AG04450 (cell line): ENCODE measurements around the gene SGPL1. TPM values are rescaled to one million over a fixed set of nuclear protein-coding genes. Genes with fewer than 3 reads are reported as not detected.
"Not testable (repeated sequence)": the region's sequence is repeated elsewhere in the genome, so short reads cannot be mapped to it uniquely, and the experiment has no call there.

ENCODE experiments used
- CTCF ChIA-PET: fragments of 300-600, 350-600 bp; formaldehyde crosslinking; extraction: SDS; loops from one replicate; lab custom pipeline; 2022; ENCODE audit warnings: antibody characterized with exemption, inconsistent platforms; lab: Charles Lee
- POLR2A ChIA-PET: fragments of 350-600 bp; formaldehyde crosslinking; extraction: SDS; loops from one replicate; lab custom pipeline; 2021; ENCODE audit warnings: antibody characterized with exemption, inconsistent platforms; lab: Yijun Ruan, JAX
- DNase-seq: peaks from one replicate; pipeline ENCODE4 v3.0.0-alpha.2; 2011; ENCODE audit warnings: low read depth, low spot score
- H3K27ac ChIP-seq: one replicate; pipeline ENCODE4 v1.5.1; 2012; ENCODE audit warnings: low read depth, low read length, control low read depth
- H3K27me3 ChIP-seq: one replicate; pipeline ENCODE4 v1.6.0; 2012; ENCODE audit warnings: low read length; ENCODE audit not compliant: control insufficient read depth, insufficient read depth
- H3K4me3 ChIP-seq: 2 replicates; pipeline ENCODE4 v1.5.1; 2011; ENCODE audit warnings: mild to moderate bottlenecking, low read depth, low read length, control low read depth
- H3K9me3 ChIP-seq: 2 replicates; pipeline ENCODE4 v1.5.1; 2012; ENCODE audit warnings: low read length; ENCODE audit not compliant: control insufficient read depth, insufficient read depth
- polyA minus RNA-seq: library from RNA; depleted of rRNA, polyadenylated mRNA; stranded (reverse); fragments of >200 nt; gene quantifications from 2 replicates; pipeline ENCODE4 v1.2.3, GENCODE V29; 2011; rRNA and poly(A)+ RNA removed
- polyA plus RNA-seq: library from polyadenylated mRNA; depleted of rRNA; stranded (reverse); fragments of >200 nt; gene quantifications from 2 replicates; pipeline ENCODE4 v1.2.3, GENCODE V29; 2011; rRNA removed
- TF ChIP-seq, protein P1 (sequence below): IDR thresholded peaks from 2 replicates; pipeline ENCODE4 v1.5.1; 2011; ENCODE audit warnings: low read depth, low read length, control low read depth, inconsistent platforms

Gene SGPL1, protein sequence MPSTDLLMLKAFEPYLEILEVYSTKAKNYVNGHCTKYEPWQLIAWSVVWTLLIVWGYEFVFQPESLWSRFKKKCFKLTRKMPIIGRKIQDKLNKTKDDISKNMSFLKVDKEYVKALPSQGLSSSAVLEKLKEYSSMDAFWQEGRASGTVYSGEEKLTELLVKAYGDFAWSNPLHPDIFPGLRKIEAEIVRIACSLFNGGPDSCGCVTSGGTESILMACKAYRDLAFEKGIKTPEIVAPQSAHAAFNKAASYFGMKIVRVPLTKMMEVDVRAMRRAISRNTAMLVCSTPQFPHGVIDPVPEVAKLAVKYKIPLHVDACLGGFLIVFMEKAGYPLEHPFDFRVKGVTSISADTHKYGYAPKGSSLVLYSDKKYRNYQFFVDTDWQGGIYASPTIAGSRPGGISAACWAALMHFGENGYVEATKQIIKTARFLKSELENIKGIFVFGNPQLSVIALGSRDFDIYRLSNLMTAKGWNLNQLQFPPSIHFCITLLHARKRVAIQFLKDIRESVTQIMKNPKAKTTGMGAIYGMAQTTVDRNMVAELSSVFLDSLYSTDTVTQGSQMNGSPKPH
- 30.1 and 30.8 TPM in 2 replicates for polyA plus RNA-seq
- 61.1 and 66.5 TPM in 2 replicates for polyA minus RNA-seq

DNA sequence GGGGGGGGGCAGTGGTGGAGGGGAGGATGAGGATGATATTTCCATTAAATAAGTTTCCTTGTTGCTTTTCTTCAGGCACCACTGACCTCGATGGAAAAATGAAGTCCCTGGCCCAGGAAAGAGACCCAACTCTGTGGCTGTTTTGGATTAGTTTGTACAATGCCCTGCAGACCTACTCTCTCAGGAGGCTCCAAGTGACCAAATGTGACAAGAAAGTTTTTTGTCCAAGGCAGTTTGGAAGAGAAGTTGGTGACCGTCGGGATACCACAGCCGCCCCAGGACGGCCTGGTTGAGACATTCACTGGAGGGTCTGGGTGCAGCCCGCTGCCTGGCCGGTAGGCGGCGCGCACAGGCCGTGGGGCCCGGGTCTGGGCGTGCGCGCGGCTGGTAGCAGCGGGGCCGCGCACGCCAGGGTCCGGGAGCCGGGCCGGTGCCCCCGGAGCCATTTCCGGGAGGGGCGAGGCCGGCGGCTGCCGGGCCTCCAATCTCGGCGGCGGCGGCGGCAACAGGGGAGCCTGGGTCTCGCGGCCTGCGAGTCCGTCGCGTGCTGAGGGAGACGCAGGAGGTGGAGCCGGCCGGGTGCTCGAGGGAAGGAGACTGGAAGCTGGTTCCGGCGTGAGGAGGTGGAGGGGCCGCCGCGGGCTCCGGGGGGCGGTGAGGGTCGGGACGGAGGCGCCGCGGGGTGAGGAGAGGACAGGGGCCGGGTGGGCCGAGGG, at the start of gene SGPL1:
SGPL1 (plus strand) TSS at position 445 of the 716 bp plus-strand sequence. CDS start 906 bp downstream, outside the sequence.
- Histone ChIP-seq H3K9me3 (no peaks in the 10 kb centered on the region; the same call in 1 of the 2 replicates), H3K27ac (peak within 1 kb of the TSS; percentile 95), H3K27me3 (peaks cover 8% of the 10 kb centered on the region), H3K4me3 (peak within 1 kb of the TSS; percentile 96)
- TF ChIP-seq, protein P1, sequence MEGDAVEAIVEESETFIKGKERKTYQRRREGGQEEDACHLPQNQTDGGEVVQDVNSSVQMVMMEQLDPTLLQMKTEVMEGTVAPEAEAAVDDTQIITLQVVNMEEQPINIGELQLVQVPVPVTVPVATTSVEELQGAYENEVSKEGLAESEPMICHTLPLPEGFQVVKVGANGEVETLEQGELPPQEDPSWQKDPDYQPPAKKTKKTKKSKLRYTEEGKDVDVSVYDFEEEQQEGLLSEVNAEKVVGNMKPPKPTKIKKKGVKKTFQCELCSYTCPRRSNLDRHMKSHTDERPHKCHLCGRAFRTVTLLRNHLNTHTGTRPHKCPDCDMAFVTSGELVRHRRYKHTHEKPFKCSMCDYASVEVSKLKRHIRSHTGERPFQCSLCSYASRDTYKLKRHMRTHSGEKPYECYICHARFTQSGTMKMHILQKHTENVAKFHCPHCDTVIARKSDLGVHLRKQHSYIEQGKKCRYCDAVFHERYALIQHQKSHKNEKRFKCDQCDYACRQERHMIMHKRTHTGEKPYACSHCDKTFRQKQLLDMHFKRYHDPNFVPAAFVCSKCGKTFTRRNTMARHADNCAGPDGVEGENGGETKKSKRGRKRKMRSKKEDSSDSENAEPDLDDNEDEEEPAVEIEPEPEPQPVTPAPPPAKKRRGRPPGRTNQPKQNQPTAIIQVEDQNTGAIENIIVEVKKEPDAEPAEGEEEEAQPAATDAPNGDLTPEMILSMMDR = peak; percentile 79
- CTCF ChIA-PET = interaction anchor here (0.6 to 3.6 kb wide), 11 partner anchors 12 to 451 kb away, joined by 3 to 16 read pairs (median 3); no protein-coding TSS in a partner anchor
- peak; percentile 30 for DNase-seq
- POLR2A ChIA-PET = interaction anchor here (2.0 kb wide), 1 partner anchor 17 kb away, joined by 11 read pairs; no protein-coding TSS in a partner anchor

DNA sequence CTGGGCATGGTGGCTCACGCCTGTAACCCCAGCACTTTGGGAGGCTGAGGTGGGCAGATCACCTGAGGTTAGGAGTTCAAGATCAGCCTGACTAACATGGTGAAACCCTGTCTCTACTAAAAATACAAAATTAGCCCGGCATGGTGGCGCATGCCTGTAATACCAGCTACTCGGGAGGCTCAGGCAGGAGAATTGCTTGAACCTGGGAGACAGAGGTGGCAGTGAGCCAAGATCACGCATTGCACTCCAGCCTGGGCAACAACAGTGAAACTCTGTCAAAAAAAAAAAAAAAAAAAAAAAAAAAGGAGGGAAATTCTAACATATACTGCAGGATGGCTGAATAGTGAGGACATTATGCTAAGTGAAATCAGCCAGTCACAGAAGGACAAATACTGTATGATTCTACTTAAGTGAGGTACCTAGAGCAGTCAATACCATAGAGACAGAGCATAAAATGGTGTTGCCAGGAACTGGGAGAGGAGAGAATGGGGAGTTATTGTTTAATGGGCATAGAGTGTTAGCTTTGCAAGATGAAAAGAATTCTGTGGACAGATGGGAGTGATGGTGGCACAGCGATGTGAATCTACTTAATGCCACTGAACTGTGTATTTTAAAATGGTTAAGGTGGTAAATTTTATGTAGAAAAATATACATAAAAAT, 47.6 kb upstream of the SGPL1 start:
- H3K9me3 ChIP-seq, H3K4me3 ChIP-seq, H3K27ac ChIP-seq, DNase-seq, POLR2A ChIA-PET: not testable (repeated sequence)
- peaks cover 35% of the 10 kb centered on the region for H3K27me3 ChIP-seq
- CTCF ChIA-PET = interaction anchor here (0.7 kb wide), 1 partner anchor 1105 kb away, joined by 3 read pairs; no protein-coding TSS in a partner anchor

DNA sequence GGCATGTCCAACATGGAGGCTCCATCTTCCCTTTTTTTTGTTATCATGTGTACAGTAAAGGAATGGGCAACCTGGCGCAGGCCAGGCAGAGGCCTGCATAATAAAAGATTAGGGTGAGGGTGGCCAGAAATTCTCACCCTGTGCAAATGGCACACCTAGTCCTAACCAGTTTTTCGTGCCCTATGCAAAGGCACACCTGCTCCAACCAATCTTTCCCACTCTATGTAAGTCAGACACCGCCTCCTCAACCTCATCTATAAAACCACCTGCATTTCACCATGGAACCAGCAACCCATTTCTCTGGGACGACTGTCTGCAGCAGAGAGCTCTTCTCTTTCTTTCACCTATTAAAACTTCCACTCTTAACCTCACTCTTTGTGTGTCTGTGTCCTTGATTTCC, 46.6 kb upstream of the SGPL1 start:
- Histone ChIP-seq H3K27ac (no peak overlapping the region), H3K27me3 (peaks cover 37% of the 10 kb centered on the region), H3K9me3 (peaks cover 8% of the 10 kb centered on the region), H3K4me3 (no peak overlapping the region)
- CTCF ChIA-PET = interaction anchor here (1.7 kb wide), 1 partner anchor 10 kb away, joined by 7 read pairs; no protein-coding TSS in a partner anchor
- TF ChIP-seq, protein P1 = no peak
- no peak for DNase-seq
- POLR2A ChIA-PET = no interaction called here

DNA sequence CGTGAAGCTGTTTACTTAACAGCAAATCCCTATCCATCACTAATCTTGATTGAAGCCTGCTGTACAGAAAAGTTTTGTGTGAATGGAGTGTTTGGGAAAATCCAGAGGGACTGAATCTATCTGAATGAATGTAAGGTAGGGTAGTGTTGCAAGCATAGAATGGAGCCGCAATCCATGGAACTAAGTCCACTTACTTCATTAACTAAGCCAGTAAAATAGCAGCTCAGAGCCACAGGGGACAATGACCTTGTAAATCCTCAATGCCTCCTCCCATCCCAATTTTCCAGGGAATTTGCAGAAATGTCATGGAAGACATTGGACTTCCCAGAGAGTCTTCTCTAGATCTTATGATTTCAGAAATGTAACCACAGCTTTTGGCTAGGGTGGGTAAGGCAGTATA, 45.7 kb upstream of the SGPL1 start:
- Histone ChIP-seq H3K9me3 (peaks cover 8% of the 10 kb centered on the region), H3K27me3 (peaks cover 41% of the 10 kb centered on the region), H3K27ac (no peak overlapping the region), H3K4me3 (no peak overlapping the region)
- DNase-seq = no peak
- CTCF ChIA-PET = interaction anchor here (1.7 kb wide), 1 partner anchor 11 kb away, joined by 7 read pairs; no protein-coding TSS in a partner anchor
- TF ChIP-seq, protein P1 = no peak
- POLR2A ChIA-PET = no interaction called here

DNA sequence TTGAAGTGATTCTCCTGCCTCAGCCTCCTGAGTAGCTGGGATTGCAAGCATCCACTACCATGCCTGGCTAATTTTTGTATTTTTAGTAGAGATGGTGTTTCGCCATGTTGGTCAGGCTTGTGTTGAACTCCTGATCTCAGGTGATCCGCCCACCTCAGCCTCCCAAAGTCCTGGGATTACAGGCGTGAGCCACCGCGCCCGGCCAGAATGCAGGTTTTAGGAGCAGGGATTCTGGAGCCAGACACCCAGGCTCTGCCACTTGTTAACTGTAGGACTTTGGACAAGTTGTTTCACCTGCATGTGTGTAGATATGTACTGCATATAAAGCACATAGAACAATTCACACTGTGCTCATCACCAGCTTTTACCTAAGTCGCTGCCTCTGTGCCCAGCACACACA, 45.2 kb upstream of the SGPL1 start:
- POLR2A ChIA-PET, H3K4me3 ChIP-seq, H3K9me3 ChIP-seq, H3K27ac ChIP-seq, DNase-seq: not testable (repeated sequence)
- peaks cover 43% of the 10 kb centered on the region for H3K27me3 ChIP-seq
- CTCF ChIA-PET = interaction anchor here (1.7 kb wide), 1 partner anchor 11 kb away, joined by 7 read pairs; no protein-coding TSS in a partner anchor
